H1 (cell line): ENCODE results near the gene CFDP1.

Experiments used
- CBX5 ChIP-seq: fragments of 300-800, 300-1000 bp; sonication (generic); IDR thresholded peaks from 2 replicates; pipeline ENCODE4 v1.7.1; 2016; ENCODE audit warnings: antibody characterized with exemption, low read length, low read depth
- KDM5A ChIP-seq: fragments of 200-600 bp; IDR thresholded peaks from 2 replicates; pipeline ENCODE4 v1.7.1; 2012; ENCODE audit warnings: mild to moderate bottlenecking, low read length, inconsistent platforms, mixed read lengths
- SRF ChIP-seq: IDR thresholded peaks from 2 replicates; pipeline ENCODE4 v1.6.1; 2011; ENCODE audit warnings: mild to moderate bottlenecking, low read depth, low read length, moderate library complexity
- TF ChIP-seq, protein P1 (sequence below), 3 experiments: IDR thresholded peaks; 1 replicate in 2 of 3; 2 replicates in 1 of 3; pipeline versions ENCODE4 v1.5.1 to v1.6.1; 2011; ENCODE audit warnings: low read length in 3 of 3, mild to moderate bottlenecking in 3 of 3, inconsistent platforms in 2 of 3, low read depth in 1 of 3, moderate library complexity in 1 of 3; ENCODE audit not compliant: insufficient read depth in 1 of 3; ENCODE audit errors: control extremely low read depth in 1 of 3
- TF ChIP-seq, protein P2 (sequence below): IDR thresholded peaks from 2 replicates; pipeline ENCODE4 v1.6.1; 2012; ENCODE audit warnings: inconsistent platforms

DNA sequence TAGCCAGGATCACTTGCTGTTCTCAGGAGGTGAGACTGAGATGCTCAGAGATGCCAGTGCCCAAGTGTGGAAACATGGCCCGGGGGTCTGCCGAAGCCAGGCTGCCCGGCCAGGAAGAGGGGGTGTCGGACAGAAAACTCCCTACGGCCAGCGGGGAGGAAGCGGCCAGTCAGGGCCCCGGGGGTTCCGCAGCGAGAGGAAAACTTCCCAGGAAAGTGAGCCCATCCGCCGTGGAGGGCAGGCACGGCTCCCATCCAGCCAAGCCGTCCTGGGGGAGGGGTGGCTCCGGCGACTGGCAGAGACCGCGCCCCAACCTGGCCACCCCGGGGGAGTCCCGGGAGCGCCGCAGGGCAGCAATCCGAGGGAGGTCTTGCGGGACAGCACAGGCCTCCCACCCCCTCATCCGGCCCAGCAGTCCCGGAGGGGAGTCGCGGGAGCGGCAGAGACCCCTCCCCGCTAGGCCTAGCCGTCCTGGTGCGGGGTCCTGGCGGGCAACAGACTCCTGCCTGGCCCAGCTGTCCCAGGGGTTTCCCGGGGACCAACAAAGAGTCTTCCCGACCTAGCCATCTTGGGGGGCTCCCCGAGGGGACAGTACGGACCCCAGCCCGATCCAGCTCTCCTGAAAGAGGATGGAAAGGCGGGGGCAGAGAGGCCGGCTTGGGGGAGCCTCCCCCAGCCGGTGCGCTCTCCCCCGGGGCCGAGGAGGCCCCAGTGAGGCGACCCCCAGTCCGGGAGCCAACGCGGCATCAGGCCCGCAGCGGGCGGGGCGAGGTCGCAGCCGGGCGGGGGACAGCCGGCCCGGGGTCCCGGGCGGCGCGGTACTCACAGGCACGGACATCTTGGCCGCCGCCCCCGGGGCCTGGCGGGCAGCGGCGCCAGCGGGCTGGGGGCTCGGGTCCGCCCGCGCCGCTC, 168.0 kb downstream of the CFDP1 start:
- TF ChIP-seq, protein P1, sequence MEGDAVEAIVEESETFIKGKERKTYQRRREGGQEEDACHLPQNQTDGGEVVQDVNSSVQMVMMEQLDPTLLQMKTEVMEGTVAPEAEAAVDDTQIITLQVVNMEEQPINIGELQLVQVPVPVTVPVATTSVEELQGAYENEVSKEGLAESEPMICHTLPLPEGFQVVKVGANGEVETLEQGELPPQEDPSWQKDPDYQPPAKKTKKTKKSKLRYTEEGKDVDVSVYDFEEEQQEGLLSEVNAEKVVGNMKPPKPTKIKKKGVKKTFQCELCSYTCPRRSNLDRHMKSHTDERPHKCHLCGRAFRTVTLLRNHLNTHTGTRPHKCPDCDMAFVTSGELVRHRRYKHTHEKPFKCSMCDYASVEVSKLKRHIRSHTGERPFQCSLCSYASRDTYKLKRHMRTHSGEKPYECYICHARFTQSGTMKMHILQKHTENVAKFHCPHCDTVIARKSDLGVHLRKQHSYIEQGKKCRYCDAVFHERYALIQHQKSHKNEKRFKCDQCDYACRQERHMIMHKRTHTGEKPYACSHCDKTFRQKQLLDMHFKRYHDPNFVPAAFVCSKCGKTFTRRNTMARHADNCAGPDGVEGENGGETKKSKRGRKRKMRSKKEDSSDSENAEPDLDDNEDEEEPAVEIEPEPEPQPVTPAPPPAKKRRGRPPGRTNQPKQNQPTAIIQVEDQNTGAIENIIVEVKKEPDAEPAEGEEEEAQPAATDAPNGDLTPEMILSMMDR (IDR thresholded peaks at IDR 0.05; ENCODE audit: control extremely low read depth in 1 of 3, insufficient read depth in 1 of 3, low read depth in 1 of 3, low read length in 3 of 3) = no peak
- no peak for TF ChIP-seq KDM5A
- no peak for TF ChIP-seq SRF
- TF ChIP-seq, protein P2, sequence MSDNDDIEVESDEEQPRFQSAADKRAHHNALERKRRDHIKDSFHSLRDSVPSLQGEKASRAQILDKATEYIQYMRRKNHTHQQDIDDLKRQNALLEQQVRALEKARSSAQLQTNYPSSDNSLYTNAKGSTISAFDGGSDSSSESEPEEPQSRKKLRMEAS = no peak
- TF ChIP-seq CBX5 = no peak
